ENCODE data around the gene IGF2R. TPM values are rescaled to one million over a fixed set of nuclear protein-coding genes. Genes with fewer than 3 reads are reported as not detected.
"Not testable (repeated sequence)": the region's sequence is repeated elsewhere in the genome, so short reads cannot be mapped to it uniquely, and the experiment has no call there.

IGF2R gene, protein sequence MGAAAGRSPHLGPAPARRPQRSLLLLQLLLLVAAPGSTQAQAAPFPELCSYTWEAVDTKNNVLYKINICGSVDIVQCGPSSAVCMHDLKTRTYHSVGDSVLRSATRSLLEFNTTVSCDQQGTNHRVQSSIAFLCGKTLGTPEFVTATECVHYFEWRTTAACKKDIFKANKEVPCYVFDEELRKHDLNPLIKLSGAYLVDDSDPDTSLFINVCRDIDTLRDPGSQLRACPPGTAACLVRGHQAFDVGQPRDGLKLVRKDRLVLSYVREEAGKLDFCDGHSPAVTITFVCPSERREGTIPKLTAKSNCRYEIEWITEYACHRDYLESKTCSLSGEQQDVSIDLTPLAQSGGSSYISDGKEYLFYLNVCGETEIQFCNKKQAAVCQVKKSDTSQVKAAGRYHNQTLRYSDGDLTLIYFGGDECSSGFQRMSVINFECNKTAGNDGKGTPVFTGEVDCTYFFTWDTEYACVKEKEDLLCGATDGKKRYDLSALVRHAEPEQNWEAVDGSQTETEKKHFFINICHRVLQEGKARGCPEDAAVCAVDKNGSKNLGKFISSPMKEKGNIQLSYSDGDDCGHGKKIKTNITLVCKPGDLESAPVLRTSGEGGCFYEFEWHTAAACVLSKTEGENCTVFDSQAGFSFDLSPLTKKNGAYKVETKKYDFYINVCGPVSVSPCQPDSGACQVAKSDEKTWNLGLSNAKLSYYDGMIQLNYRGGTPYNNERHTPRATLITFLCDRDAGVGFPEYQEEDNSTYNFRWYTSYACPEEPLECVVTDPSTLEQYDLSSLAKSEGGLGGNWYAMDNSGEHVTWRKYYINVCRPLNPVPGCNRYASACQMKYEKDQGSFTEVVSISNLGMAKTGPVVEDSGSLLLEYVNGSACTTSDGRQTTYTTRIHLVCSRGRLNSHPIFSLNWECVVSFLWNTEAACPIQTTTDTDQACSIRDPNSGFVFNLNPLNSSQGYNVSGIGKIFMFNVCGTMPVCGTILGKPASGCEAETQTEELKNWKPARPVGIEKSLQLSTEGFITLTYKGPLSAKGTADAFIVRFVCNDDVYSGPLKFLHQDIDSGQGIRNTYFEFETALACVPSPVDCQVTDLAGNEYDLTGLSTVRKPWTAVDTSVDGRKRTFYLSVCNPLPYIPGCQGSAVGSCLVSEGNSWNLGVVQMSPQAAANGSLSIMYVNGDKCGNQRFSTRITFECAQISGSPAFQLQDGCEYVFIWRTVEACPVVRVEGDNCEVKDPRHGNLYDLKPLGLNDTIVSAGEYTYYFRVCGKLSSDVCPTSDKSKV (N-terminal part only)
- total RNA-seq (10 to 100 TPM; 30.3 to 70.5 (median 43.4) TPM), polyA plus RNA-seq (1 to 10 TPM; 2.0 to 9.8 (median 7.7) TPM)
- long read RNA-seq, donor 1: 0 reads
- long read RNA-seq, donor 2: 0 reads
- long read RNA-seq, donor 3: 0 reads
- long read RNA-seq, donor 4: 0 reads
- long read RNA-seq, donor 5: 0 reads
- long read RNA-seq, donor 6, full-length matches to known transcripts: 2 of 70 reads
- long read RNA-seq, donor 6, partial matches to known transcripts: 68 of 70 reads
- long read RNA-seq, donor 6, other reads (novel, unspliced or antisense): 0 of 70 reads
- long read RNA-seq, donor 7, partial matches to known transcripts: 6 of 6 reads
- long read RNA-seq, donor 7, other reads (novel, unspliced or antisense): 0 of 6 reads
- long read RNA-seq, donor 8: 0 reads
- long read RNA-seq, donor 9, partial matches to known transcripts: 0 of 3 reads
- long read RNA-seq, donor 9, other reads (novel, unspliced or antisense): 0 of 3 reads
- long read RNA-seq, donor 10, partial matches to known transcripts: 0 of 1 reads
- long read RNA-seq, donor 10, other reads (novel, unspliced or antisense): 0 of 1 reads

DNA sequence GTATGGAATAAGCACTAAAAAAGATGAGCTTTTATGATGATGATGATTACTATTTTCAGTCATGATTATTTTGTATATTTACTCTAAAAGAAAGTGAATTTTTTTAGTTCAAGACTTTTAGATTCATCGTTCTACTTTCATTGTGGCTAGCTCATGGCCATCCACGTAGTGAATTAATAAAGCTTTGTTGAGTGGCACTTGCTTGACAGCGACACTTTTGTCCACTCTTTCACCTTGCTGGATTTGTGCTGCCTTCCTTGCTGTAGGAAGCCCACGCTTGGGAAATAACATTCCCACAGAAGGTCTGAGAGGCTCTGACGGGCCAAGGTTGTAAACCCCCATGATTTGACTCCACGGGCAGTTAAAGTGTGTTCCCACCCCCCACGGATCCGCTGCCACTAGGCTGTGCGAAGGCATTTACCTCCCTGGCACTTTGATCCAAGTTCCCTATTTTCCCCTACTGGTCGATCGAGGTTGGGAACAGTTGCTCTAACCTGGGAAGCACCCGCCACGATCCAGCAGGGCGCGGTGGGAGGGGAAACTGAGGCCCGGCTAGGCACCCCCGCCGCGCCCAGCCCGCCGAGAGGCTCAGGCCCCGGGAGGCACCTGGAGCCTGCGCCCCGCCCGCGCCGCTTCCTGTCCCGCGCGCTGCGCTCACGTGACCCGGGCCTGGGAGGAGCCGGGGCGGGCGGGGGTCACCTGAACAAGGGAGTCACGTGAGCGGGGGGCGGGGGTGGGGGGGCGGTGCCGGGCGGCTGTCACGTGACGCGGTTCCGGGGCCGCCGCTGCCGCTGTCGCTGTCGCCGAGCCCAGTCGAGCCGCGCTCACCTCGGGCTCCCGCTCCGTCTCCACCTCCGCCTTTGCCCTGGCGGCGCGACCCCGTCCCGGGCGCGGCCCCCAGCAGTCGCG is at the start of gene IGF2R:
TSS of gene IGF2R (plus strand) at position 788 of the 909 bp plus-strand sequence. CDS start 165 bp downstream, outside the sequence.
- intact Hi-C loops (cut with DNase I; ENCODE audit: low total_unique reads): no loop called here
- peak; percentile 96 to 97 for DNase-seq
- Histone ChIP-seq H3K27me3 (peaks cover 0 to 5% (median 0%) of the 10 kb centered on the region in 3 donors), H3K9me3 (no peaks in the 10 kb centered on the region), H3K36me3 (no peaks in the 10 kb centered on the region), H3K4me1 (peaks cover 23 to 62% (median 48%) of the 10 kb centered on the region in 4 donors), H3K27ac (peak within 1 kb of the TSS; percentile 91 to 97 (median 95)), H3K4me3 (peak within 1 kb of the TSS; percentile 94 to 98 (median 98))
- TF ChIP-seq EP300 (IDR thresholded peaks at IDR 0.05) (no peak), POLR2AphosphoS5 (IDR thresholded peaks at IDR 0.05) (peak; percentile 60 to 91 (median 89)), POLR2A (IDR thresholded peaks at IDR 0.05) (no peak)
- TF ChIP-seq, protein P1, sequence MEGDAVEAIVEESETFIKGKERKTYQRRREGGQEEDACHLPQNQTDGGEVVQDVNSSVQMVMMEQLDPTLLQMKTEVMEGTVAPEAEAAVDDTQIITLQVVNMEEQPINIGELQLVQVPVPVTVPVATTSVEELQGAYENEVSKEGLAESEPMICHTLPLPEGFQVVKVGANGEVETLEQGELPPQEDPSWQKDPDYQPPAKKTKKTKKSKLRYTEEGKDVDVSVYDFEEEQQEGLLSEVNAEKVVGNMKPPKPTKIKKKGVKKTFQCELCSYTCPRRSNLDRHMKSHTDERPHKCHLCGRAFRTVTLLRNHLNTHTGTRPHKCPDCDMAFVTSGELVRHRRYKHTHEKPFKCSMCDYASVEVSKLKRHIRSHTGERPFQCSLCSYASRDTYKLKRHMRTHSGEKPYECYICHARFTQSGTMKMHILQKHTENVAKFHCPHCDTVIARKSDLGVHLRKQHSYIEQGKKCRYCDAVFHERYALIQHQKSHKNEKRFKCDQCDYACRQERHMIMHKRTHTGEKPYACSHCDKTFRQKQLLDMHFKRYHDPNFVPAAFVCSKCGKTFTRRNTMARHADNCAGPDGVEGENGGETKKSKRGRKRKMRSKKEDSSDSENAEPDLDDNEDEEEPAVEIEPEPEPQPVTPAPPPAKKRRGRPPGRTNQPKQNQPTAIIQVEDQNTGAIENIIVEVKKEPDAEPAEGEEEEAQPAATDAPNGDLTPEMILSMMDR (IDR thresholded peaks at IDR 0.05): peak in 1 of 7 experiments; percentile 9
- WGBS, 5 donors: 2 to 6% (median 3%) methylated on average over 11 to 68 of the region's 68 CpGs

DNA sequence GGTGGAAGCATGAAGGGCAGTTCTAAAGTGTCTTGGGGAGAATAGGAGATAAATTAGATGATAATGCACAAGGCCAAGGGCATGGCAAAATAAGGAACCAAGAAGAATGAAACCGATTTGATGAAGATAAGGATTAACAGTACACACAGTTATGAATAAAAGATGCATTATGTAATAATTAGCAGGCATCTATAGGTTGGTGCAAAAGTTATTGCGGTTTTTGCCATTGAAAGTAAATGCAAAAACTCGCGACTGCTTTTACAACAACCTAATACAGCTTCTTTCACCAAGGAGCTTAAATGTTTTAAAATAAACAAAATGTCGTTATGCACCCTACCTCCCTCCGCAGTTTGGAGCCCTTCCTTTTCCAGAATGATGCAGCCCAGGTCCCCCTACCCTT is 49.1 kb upstream of the IGF2R start:
- H3K27me3 ChIP-seq: no peaks in the 10 kb centered on the region
- intact Hi-C loops (cut with DNase I; ENCODE audit: low total_unique reads): no loop called here
- no peaks in the 10 kb centered on the region for H3K36me3 ChIP-seq
- 81 to 86% (median 84%) methylated on average over 6 of the region's 6 CpGs for WGBS, 5 donors
- H3K9me3 ChIP-seq: peaks cover 0 to 4% (median 0%) of the 10 kb centered on the region in 4 donors
- no peak overlapping the region for H3K27ac ChIP-seq
- DNase-seq: no peak
- H3K4me1 ChIP-seq: peaks cover 0 to 13% (median 2%) of the 10 kb centered on the region in 4 donors
- H3K4me3 ChIP-seq: no peak overlapping the region
- no peak for TF ChIP-seq POLR2AphosphoS5 (IDR thresholded peaks at IDR 0.05)
- TF ChIP-seq EP300 (IDR thresholded peaks at IDR 0.05): no peak

DNA sequence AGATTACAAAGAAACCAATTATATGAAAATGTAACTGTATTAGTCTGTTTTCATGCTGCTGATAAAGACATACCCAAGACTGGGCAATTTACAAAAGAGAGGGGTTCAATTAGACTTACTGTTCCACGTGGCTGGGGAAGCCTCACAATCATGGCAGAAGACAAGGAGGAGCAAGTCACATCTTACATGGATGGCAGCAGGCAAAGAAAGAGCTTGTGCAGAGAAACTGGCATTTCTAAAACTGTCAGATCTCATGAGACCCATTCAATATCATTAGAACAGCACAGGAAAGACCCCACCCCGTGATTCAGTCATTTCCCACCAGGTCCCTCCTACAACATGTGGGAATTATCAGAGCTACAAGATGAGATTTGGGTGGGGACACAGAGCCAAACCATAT is 44.7 kb upstream of the IGF2R start:
- H3K4me3 ChIP-seq; H3K36me3 ChIP-seq; H3K27me3 ChIP-seq; H3K4me1 ChIP-seq; intact Hi-C loops (cut with DNase I; ENCODE audit: low total_unique reads); DNase-seq; H3K9me3 ChIP-seq; H3K27ac ChIP-seq: not testable (repeated sequence)
- 64 to 72% (median 70%) methylated on average over 2 of the region's 2 CpGs for WGBS, 5 donors

DNA sequence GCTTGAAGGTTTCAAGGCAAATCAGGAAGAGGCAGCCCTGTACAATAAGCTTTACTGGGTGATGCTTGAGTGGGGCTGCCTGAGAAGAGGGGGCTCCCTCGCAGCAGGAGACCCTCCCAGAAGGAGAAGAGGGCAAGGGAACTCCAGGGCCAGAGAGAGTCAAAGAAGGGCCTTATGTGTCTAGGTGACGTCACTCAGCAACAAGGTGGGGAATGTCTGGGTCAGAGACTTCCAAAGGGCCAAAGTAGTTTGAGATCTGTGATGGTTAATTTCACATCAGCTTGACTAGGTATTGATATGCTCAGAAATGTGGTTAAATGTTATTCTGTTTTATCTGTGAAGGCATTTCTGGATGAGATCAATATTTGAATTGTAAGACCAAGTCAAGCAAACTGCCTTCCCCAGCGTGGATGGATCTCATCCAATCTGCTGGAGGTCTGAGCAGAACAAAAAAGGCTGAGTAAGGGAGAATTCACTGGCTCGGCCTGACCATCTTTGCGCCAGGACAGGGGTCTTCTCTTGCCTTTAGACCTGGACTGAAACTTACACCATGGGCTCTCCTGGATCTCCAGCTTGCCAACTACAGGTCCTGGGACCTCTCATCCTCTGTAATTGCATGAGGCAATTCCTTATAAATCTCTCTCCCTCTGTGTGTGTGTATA is 42.2 kb upstream of the IGF2R start:
- Histone ChIP-seq H3K4me1 (peaks cover 0 to 15% (median 4%) of the 10 kb centered on the region in 4 donors), H3K27ac (no peak overlapping the region), H3K36me3 (no peaks in the 10 kb centered on the region), H3K4me3 (no peak overlapping the region), H3K27me3 (no peaks in the 10 kb centered on the region), H3K9me3 (peaks cover 0 to 4% (median 0%) of the 10 kb centered on the region in 4 donors)
- WGBS, 5 donors: 65 to 73% (median 70%) methylated on average over 5 of the region's 5 CpGs
- intact Hi-C loops (cut with DNase I; ENCODE audit: low total_unique reads): no loop called here
- DNase-seq: no peak
- TF ChIP-seq, protein P1 (IDR thresholded peaks at IDR 0.05): no peak
- TF ChIP-seq POLR2A (IDR thresholded peaks at IDR 0.05) (no peak), EP300 (IDR thresholded peaks at IDR 0.05) (no peak), POLR2AphosphoS5 (IDR thresholded peaks at IDR 0.05) (no peak)

All from stomach (tissue), 19 donors.